H1 (cell line): ENCODE measurements around the gene PLCH2. TPM values are rescaled to one million over a fixed set of nuclear protein-coding genes. Genes with fewer than 3 reads are reported as not detected.

Experiments
- CTCF ChIA-PET: fragments of 300-600 bp; sonication (Branson Sonifier 250); formaldehyde crosslinking; loops from one replicate; lab custom pipeline; 2021; ENCODE audit not compliant: partially characterized antibody; lab: Charles Lee
- POLR2A ChIA-PET: fragments of 300-600 bp; sonication (Branson Sonifier 250); formaldehyde crosslinking; loops from one replicate; lab custom pipeline; 2021; ENCODE audit warnings: inconsistent platforms; ENCODE audit not compliant: partially characterized antibody; lab: Charles Lee
- DNase-seq, 2 experiments: peaks; one replicate each; pipeline versions ENCODE4 v3.0.0 to v3.0.0-alpha.2; 2010 to 2022; ENCODE audit warnings: low spot score in 2 of 2, low read depth in 1 of 2, mixed read lengths in 1 of 2
- FAIRE-seq: peaks from 2 replicates; lab custom pipeline; 2011; peaks lifted over from hg19 to GRCh38; lab: Jason Lieb, UNC
- H2AFZ ChIP-seq: 2 replicates; pipeline ENCODE4 v1.8.1; 2012; ENCODE audit warnings: low read length, inconsistent platforms
- H2AK5ac ChIP-seq: 2 replicates; pipeline ENCODE4 v1.6.1; 2013; ENCODE audit warnings: low read depth, low read length
- H2BK120ac ChIP-seq: replicated peaks from 2 replicates; pipeline ENCODE3; 2013; ENCODE audit warnings: low read depth, low read length, inconsistent platforms
- H2BK12ac ChIP-seq: 2 replicates; pipeline ENCODE4 v1.6.1; 2013; ENCODE audit warnings: low read depth, low read length
- H2BK15ac ChIP-seq: 2 replicates; pipeline ENCODE4 v1.6.1; 2013; ENCODE audit warnings: low read length
- H2BK20ac ChIP-seq: 2 replicates; pipeline ENCODE4 v1.6.1; 2013; ENCODE audit warnings: low read length
- H2BK5ac ChIP-seq: 2 replicates; pipeline ENCODE4 v1.6.1; 2013; ENCODE audit warnings: low read depth, low read length
- H3K14ac ChIP-seq: 2 replicates; pipeline ENCODE4 v1.6.1; 2013; ENCODE audit warnings: inconsistent platforms; ENCODE audit not compliant: insufficient read length
- H3K18ac ChIP-seq: 2 replicates; pipeline ENCODE4 v1.6.1; 2013; ENCODE audit warnings: low read length; ENCODE audit errors: extremely low read depth
- H3K23ac ChIP-seq: 2 replicates; pipeline ENCODE4 v1.6.1; 2013; ENCODE audit warnings: inconsistent platforms; ENCODE audit not compliant: insufficient read length
- H3K23me2 ChIP-seq: 2 replicates; pipeline ENCODE4 v1.6.1; 2013; ENCODE audit warnings: low read depth, low read length
- H3K27ac ChIP-seq: 2 replicates; pipeline ENCODE4 v1.6.1; 2011; ENCODE audit warnings: low read depth, low read length, inconsistent platforms
- H3K27me3 ChIP-seq, 4 experiments: replicated peaks in 1 of 4; 1 replicate in 1 of 4; 2 replicates in 3 of 4; pipeline versions ENCODE4 v1.6.1 to v1.8.1; 2011 to 2013; ENCODE audit warnings: low read length in 3 of 4, mild to moderate bottlenecking in 3 of 4, inconsistent platforms in 2 of 4, mixed read lengths in 2 of 4, moderate library complexity in 1 of 4; ENCODE audit not compliant: control insufficient read depth in 3 of 4, insufficient read depth in 3 of 4; ENCODE audit errors: extremely low read depth in 1 of 4
- H3K36me3 ChIP-seq, 4 experiments: 2 replicates each; pipeline versions ENCODE4 v1.6.1 to v1.8.1; 2011 to 2013; ENCODE audit warnings: mild to moderate bottlenecking in 4 of 4, low read length in 3 of 4, moderate library complexity in 2 of 4, control low read depth in 1 of 4, inconsistent platforms in 1 of 4; ENCODE audit not compliant: insufficient read depth in 4 of 4, control insufficient read depth in 2 of 4
- H3K4ac ChIP-seq: replicated peaks from 2 replicates; pipeline ENCODE3; 2013; ENCODE audit warnings: low read length, low read depth, mixed read lengths, inconsistent platforms; ENCODE audit not compliant: insufficient read length
- H3K4me1 ChIP-seq, 4 experiments: replicated peaks in 1 of 4; 1 replicate in 1 of 4; 2 replicates in 3 of 4; pipeline versions ENCODE4 v1.6.1 to v1.8.1; 2011 to 2013; ENCODE audit warnings: low read length in 3 of 4, inconsistent platforms in 2 of 4, mixed read lengths in 1 of 4; ENCODE audit not compliant: insufficient read depth in 4 of 4, control insufficient read depth in 3 of 4
- H3K4me2 ChIP-seq, 2 experiments: 2 replicates each; pipeline versions ENCODE4 v1.6.1 to v1.8.1; 2011 to 2013; ENCODE audit warnings: low read depth in 2 of 2, low read length in 2 of 2, control low read depth in 1 of 2, inconsistent platforms in 1 of 2, mild to moderate bottlenecking in 1 of 2; ENCODE audit not compliant: insufficient read depth in 1 of 2
- H3K4me3 ChIP-seq, 4 experiments: fragments of 200-600, 300-600 bp in 1 of 4; sonication (generic), shearing (Covaris generic), sonication (Bioruptor Twin) in 1 of 4; 2 replicates each; pipeline versions ENCODE4 v1.5.1 to v1.8.1; 2011 to 2016; ENCODE audit warnings: low read length in 4 of 4, low read depth in 3 of 4, control low read depth in 2 of 4, inconsistent platforms in 2 of 4, mild to moderate bottlenecking in 2 of 4, mixed read lengths in 1 of 4, moderate library complexity in 1 of 4; ENCODE audit not compliant: insufficient read depth in 2 of 4; ENCODE audit errors: extremely low read depth in 1 of 4
- H3K56ac ChIP-seq: replicated peaks from 2 replicates; pipeline ENCODE3; 2013; ENCODE audit warnings: low read depth, mild to moderate bottlenecking, mixed read lengths, low read length, inconsistent platforms; ENCODE audit not compliant: insufficient read length
- H3K79me1 ChIP-seq: 2 replicates; pipeline ENCODE4 v1.6.1; 2013; ENCODE audit warnings: low read depth, low read length, control low read depth
- H3K79me2 ChIP-seq, 2 experiments: 2 replicates each; pipeline versions ENCODE4 v1.6.1 to v1.8.1; 2012 to 2013; ENCODE audit warnings: low read length in 2 of 2, mild to moderate bottlenecking in 2 of 2, inconsistent platforms in 1 of 2; ENCODE audit not compliant: insufficient read depth in 2 of 2, control insufficient read depth in 1 of 2
- H3K9ac ChIP-seq, 4 experiments: replicated peaks in 1 of 4; 1 replicate in 1 of 4; 2 replicates in 3 of 4; pipeline versions ENCODE4 v1.6.1 to v1.8.1; 2011 to 2013; ENCODE audit warnings: low read depth in 3 of 4, low read length in 3 of 4, control low read depth in 2 of 4, mild to moderate bottlenecking in 2 of 4, moderate library complexity in 2 of 4, inconsistent platforms in 1 of 4; ENCODE audit errors: extremely low read depth in 1 of 4
- H3K9me3 ChIP-seq, 2 experiments: 2 replicates each; pipeline versions ENCODE4 v1.6.1 to v1.8.1; 2012 to 2013; ENCODE audit warnings: mild to moderate bottlenecking in 2 of 2, moderate library complexity in 2 of 2, control low read depth in 1 of 2, inconsistent platforms in 1 of 2, low read depth in 1 of 2, low read length in 1 of 2, mixed read lengths in 1 of 2; ENCODE audit not compliant: insufficient read depth in 2 of 2
- H4K20me1 ChIP-seq, 2 experiments: replicated peaks in 1 of 2; 2 replicates each; pipeline versions ENCODE3 to v1.8.1; 2011 to 2013; ENCODE audit warnings: inconsistent platforms in 2 of 2, low read length in 2 of 2, mild to moderate bottlenecking in 1 of 2; ENCODE audit not compliant: insufficient read depth in 2 of 2, control insufficient read depth in 1 of 2
- H4K5ac ChIP-seq: 2 replicates; pipeline ENCODE4 v1.6.1; 2013; ENCODE audit warnings: low read length, low read depth, mixed read lengths, inconsistent platforms; ENCODE audit not compliant: insufficient read length
- H4K8ac ChIP-seq: 2 replicates; pipeline ENCODE4 v1.8.0; 2013; ENCODE audit warnings: mild to moderate bottlenecking, moderate library complexity, low read length, inconsistent platforms; ENCODE audit not compliant: insufficient read depth; ENCODE audit errors: extremely low read depth
- H4K91ac ChIP-seq: replicated peaks from 2 replicates; pipeline ENCODE3; 2013; ENCODE audit warnings: low read length, mixed read lengths, inconsistent platforms; ENCODE audit not compliant: insufficient read length
- TBP ChIP-seq: IDR thresholded peaks from 2 replicates; pipeline ENCODE4 v1.6.1; 2011; ENCODE audit warnings: low read depth, low read length, improper control_type of control experiment
- WGBS, 2 experiments: shearing (Covaris generic) in 1 of 2; methylation state at CpG; one replicate each; pipeline versions ENCODE4 v1.1.6 to v1.1.7; 2013 to 2015; ENCODE audit warnings: low lambda C conversion rate in 2 of 2, mixed read lengths in 2 of 2, inconsistent platforms in 1 of 2, low coverage in 1 of 2, missing lambda C conversion rate in 1 of 2; ENCODE audit not compliant: insufficient replicate concordance in 2 of 2, insufficient coverage in 1 of 2, insufficient read length in 1 of 2; ENCODE audit errors: extremely low coverage in 1 of 2, missing lambda C conversion rate in 1 of 2; 5-methylcytosine and 5-hydroxymethylcytosine counted together
- polyA plus RNA-seq, 7 experiments: library from polyadenylated mRNA; depleted of rRNA in 3 of 7; stranded (reverse) in 5 of 7; unstranded in 2 of 7; fragments of >200 nt in 5 of 7; fragments of 200-250 nt in 2 of 7; gene quantifications; 1 replicate in 5 of 7; 2 replicates in 1 of 7; 4 replicates in 1 of 7; pipeline versions ENCODE4 v1.2.1 to v1.2.3, GENCODE V29; 2011 to 2013; ENCODE audit warnings: missing spikeins in 2 of 7, mixed read lengths in 2 of 7
- total RNA-seq: library from RNA; stranded (reverse); fragmentation: NEBNext Ultra II Directional; extraction: Animal tissue kit (Norgen Biotek cat#: 25700); gene quantifications from 2 replicates; pipeline ENCODE4 v1.2.1, GENCODE V29; 2021

The PLCH2 gene
- total and polyA plus RNA-seq, 2 of the 8 experiments (the other 6 are each of a cell fraction or from before 2014, with no cell fraction given), result 0.14 to 0.19 TPM

GRCh38 chr1:2506007-2506860 is 30.1 kb downstream of the PLCH2 start:
- H3K27me3 ChIP-seq, result no peaks in the 10 kb centered on the region; a peak in 2 of 7 replicates
- H3K27ac ChIP-seq, result no peak overlapping the region
- H2AK5ac ChIP-seq, result no peak overlapping the region
- no peak overlapping the region for H3K4me3 ChIP-seq
- H2BK20ac ChIP-seq, result no peak overlapping the region
- no peak overlapping the region for H3K56ac ChIP-seq
- no peak overlapping the region for H3K4me2 ChIP-seq
- no peaks in the 10 kb centered on the region for H3K23me2 ChIP-seq
- CTCF ChIA-PET, result interaction anchor here (0.8 to 2.4 kb wide), 9 partner anchors 8 to 1011 kb away, joined by 3 to 9 read pairs (median 4); no protein-coding TSS in a partner anchor
- no peaks in the 10 kb centered on the region for H3K79me1 ChIP-seq
- no peak overlapping the region for H4K5ac ChIP-seq
- H2BK120ac ChIP-seq, result no peak overlapping the region
- H4K20me1 ChIP-seq, result peaks cover 6 to 20% of the 10 kb centered on the region in 2 experiments
- no peaks in the 10 kb centered on the region; a peak in 1 of 7 replicates for H3K4me1 ChIP-seq
- no peak overlapping the region for H3K9ac ChIP-seq
- no peak overlapping the region for H4K91ac ChIP-seq
- H3K9me3 ChIP-seq, result no peaks in the 10 kb centered on the region
- H3K4ac ChIP-seq, result no peak overlapping the region
- peaks cover 5 to 30% (median 12%) of the 10 kb centered on the region in 4 experiments; a peak in 6 of 8 replicates for H3K36me3 ChIP-seq
- FAIRE-seq (no peak), DNase-seq (no peak)
- H2BK15ac ChIP-seq, result no peak overlapping the region
- no peak overlapping the region for H2BK5ac ChIP-seq
- H2BK12ac ChIP-seq, result no peak overlapping the region
- peak overlapping the region; percentile 35; the same call in 1 of the 2 replicates for H4K8ac ChIP-seq
- no peak overlapping the region for H2AFZ ChIP-seq
- no peak overlapping the region for H3K23ac ChIP-seq
- POLR2A ChIA-PET, result interaction anchor here (0.7 to 2.8 kb wide), 5 partner anchors 12 to 333 kb away, joined by 3 to 11 read pairs (median 5); partner anchors contain the start of gene PANK4
- TF ChIP-seq TBP, result no peak
- 84% methylated on average over 20 of the region's 30 CpGs; no CpG with 5 or more reads in 1 of the 2 experiments for WGBS, 2 experiments
- no peak overlapping the region for H3K14ac ChIP-seq
- H3K18ac ChIP-seq, result no peak overlapping the region
- no peaks in the 10 kb centered on the region for H3K79me2 ChIP-seq
